Fibroblast of lung (primary cell): Measurements from ENCODE around the gene POU3F1. TPM values are rescaled to one million over a fixed set of nuclear protein-coding genes. Genes with fewer than 3 reads are reported as not detected.

ENCODE experiments used
- DNase-seq, 2 donors: peaks; one replicate each; pipeline versions ENCODE4 v3.0.0 to v3.0.0-alpha.2; 2010; ENCODE audit warnings: low read depth in 2 of 2
- H2AFZ ChIP-seq: 2 replicates; pipeline ENCODE4 v1.5.1; 2012; ENCODE audit warnings: low read length, control low read depth, inconsistent platforms
- H3K27ac ChIP-seq: 2 replicates; pipeline ENCODE4 v1.5.1; 2011; ENCODE audit warnings: low read length, control low read depth; ENCODE audit not compliant: insufficient read depth
- H3K27me3 ChIP-seq: 2 replicates; pipeline ENCODE4 v1.5.1; 2011; ENCODE audit warnings: mild to moderate bottlenecking, low read length; ENCODE audit not compliant: control insufficient read depth, insufficient read depth
- H3K36me3 ChIP-seq: 2 replicates; pipeline ENCODE4 v1.5.1; 2011; ENCODE audit warnings: low read length; ENCODE audit not compliant: control insufficient read depth, insufficient read depth
- H3K4me1 ChIP-seq: 2 replicates; pipeline ENCODE4 v1.5.1; 2011; ENCODE audit warnings: low read length; ENCODE audit not compliant: control insufficient read depth, insufficient read depth; ENCODE audit errors: extremely low read depth
- H3K4me2 ChIP-seq: 2 replicates; pipeline ENCODE4 v1.5.1; 2011; ENCODE audit warnings: low read length, control low read depth; ENCODE audit not compliant: insufficient read depth; ENCODE audit errors: extremely low read depth
- H3K4me3 ChIP-seq, 4 experiments: fragments of 200-600 bp in 1 of 4; sonication (generic) in 1 of 4; replicated peaks in 1 of 4; 2 replicates each; pipeline ENCODE4 v1.5.1; 2011 to 2016; ENCODE audit warnings: low read length in 4 of 4, low read depth in 3 of 4, mild to moderate bottlenecking in 3 of 4, control low read depth in 2 of 4, inconsistent platforms in 1 of 4, mixed read lengths in 1 of 4; ENCODE audit not compliant: insufficient read depth in 1 of 4; ENCODE audit errors: control extremely low read depth in 1 of 4
- H3K79me2 ChIP-seq: 2 replicates; pipeline ENCODE4 v1.5.1; 2012; ENCODE audit warnings: mild to moderate bottlenecking, low read length, inconsistent platforms; ENCODE audit not compliant: control insufficient read depth, insufficient read depth
- H3K9ac ChIP-seq: 2 replicates; pipeline ENCODE4 v1.5.1; 2011; ENCODE audit warnings: mild to moderate bottlenecking, low read length, control low read depth; ENCODE audit not compliant: insufficient read depth
- H3K9me3 ChIP-seq: 2 replicates; pipeline ENCODE4 v1.5.1; 2012; ENCODE audit warnings: low read depth, low read length; ENCODE audit not compliant: control insufficient read depth, insufficient read depth
- H4K20me1 ChIP-seq: 2 replicates; pipeline ENCODE4 v1.5.1; 2011; ENCODE audit warnings: low read length; ENCODE audit not compliant: control insufficient read depth, insufficient read depth; ENCODE audit errors: extremely low read depth
- CTCF ChIP-seq, 2 donors: IDR thresholded peaks in 1 of 2; conservative IDR thresholded peaks in 1 of 2; 1 replicate in 1 of 2; 2 replicates in 1 of 2; pipeline ENCODE4 v1.5.1; 2011 to 2012; ENCODE audit warnings: low read length in 2 of 2, control low read depth in 1 of 2, inconsistent platforms in 1 of 2, low read depth in 1 of 2, mild to moderate bottlenecking in 1 of 2
- EZH2 ChIP-seq: IDR thresholded peaks from 2 replicates; pipeline ENCODE4 v1.5.1; 2012; ENCODE audit warnings: low read length, control low read depth, mild to moderate bottlenecking; ENCODE audit errors: missing control alignments
- polyA plus RNA-seq, 2 donors: library from polyadenylated mRNA; depleted of rRNA in 1 of 2; stranded (reverse) in 1 of 2; unstranded in 1 of 2; fragments of >200 nt; gene quantifications; 2 replicates each; pipeline ENCODE4 v1.2.1, GENCODE V29; 2011 to 2012; ENCODE audit warnings: missing spikeins in 1 of 2
- total RNA-seq: library from RNA; depleted of rRNA; stranded (reverse); fragments of >200 nt; gene quantifications from 2 replicates; pipeline ENCODE4 v1.2.1, GENCODE V29; 2014

POU3F1 gene
- total and polyA plus RNA-seq, 2 donors (not counting 1 experiment from before 2014, with no cell fraction given): under 0.01 TPM; not detected in 1

- Histone ChIP-seq H4K20me1 (no peaks in the 10 kb centered on the region), H3K9ac (peak overlapping the region; percentile 49), H3K27ac (peak overlapping the region; percentile 84), H3K4me3 (peak overlapping the region in 2 of 4 experiments; percentile 10 to 41), H3K4me2 (peak overlapping the region; percentile 15), H3K4me1 (peaks cover 48% of the 10 kb centered on the region), H3K79me2 (peaks cover 55% of the 10 kb centered on the region), H3K27me3 (no peaks in the 10 kb centered on the region), H3K36me3 (peaks cover 23% of the 10 kb centered on the region), H3K9me3 (no peaks in the 10 kb centered on the region), H2AFZ (no peak overlapping the region)
- TF ChIP-seq CTCF (conservative IDR thresholded peaks at IDR 0.05 in 1 of 2, IDR thresholded peaks at IDR 0.05 in 1 of 2; ENCODE audit: low read depth in 1 of 2, low read length in 2 of 2) (no peak), EZH2 (no peak)
- DNase-seq: peak; percentile 89 to 92
Observed at GRCh38 chr1:38000529-38001455, 45.8 kb downstream of the POU3F1 start.

DNA sequence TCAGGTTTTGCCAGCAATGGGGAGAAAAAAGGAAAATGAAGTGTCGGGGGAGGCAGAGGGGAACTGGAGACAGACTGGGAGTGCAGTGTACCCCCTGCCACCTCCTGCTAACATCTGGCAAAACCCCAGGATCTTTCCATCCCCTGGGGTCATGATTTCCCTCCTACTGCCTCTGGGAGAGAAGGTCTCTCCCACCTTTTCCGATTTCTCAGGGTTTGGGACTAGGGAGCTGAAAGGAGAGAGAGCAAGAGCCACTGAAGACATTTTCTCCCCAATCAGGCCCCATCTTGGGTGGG, 46.4 kb downstream of the POU3F1 start:
- peaks cover 23% of the 10 kb centered on the region for H3K36me3 ChIP-seq
- peak overlapping the region; percentile 15 for H3K4me2 ChIP-seq
- H3K27ac ChIP-seq: peak overlapping the region; percentile 84
- DNase-seq: no peak
- no peaks in the 10 kb centered on the region for H4K20me1 ChIP-seq
- H2AFZ ChIP-seq: no peak overlapping the region
- H3K4me3 ChIP-seq: peak overlapping the region in 2 of 4 experiments; percentile 26 to 41
- no peaks in the 10 kb centered on the region for H3K27me3 ChIP-seq
- H3K4me1 ChIP-seq: peaks cover 54% of the 10 kb centered on the region
- TF ChIP-seq CTCF (conservative IDR thresholded peaks at IDR 0.05 in 1 of 2, IDR thresholded peaks at IDR 0.05 in 1 of 2; ENCODE audit: low read depth in 1 of 2, low read length in 2 of 2) (no peak), EZH2 (no peak)
- peak overlapping the region; percentile 49 for H3K9ac ChIP-seq
- no peaks in the 10 kb centered on the region for H3K9me3 ChIP-seq
- peaks cover 55% of the 10 kb centered on the region for H3K79me2 ChIP-seq

DNA sequence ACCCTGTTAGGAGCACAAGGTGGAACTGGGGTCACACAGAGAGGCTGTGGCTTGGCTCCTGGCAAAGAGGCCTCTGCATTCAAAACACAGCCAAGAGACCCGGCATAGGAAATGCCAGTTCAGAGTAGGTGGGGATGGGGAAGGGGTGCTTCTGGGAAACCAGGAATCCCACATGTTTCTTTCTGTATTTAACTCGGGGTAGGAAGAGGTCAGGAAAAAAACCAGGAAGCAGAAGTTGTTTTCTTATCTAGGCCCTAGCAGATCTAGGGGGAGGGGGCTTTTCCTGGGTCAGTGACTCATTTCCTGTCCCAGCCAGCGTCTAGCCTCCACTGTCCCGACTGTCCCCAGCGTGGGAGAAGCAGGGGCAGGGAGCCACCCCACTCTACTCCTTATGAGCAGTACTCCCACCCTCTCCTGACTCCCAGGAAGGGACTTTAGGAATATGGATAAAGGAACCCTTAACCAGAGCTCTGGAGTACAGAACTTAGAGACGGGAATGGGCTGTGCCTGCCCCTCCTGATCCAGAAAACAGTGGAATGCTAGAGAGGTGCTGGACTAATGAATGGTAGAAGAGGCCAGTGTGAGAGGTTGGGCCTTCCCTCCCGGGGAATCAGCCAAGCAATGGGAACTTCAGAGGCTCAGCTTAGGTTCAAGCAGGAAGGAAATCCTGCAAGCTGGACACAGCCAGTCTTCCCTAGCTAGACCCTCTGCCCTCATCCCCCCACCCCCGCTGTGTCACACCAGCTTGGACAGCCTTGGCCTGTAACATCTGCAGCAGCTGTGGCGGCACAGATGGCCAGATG, 47.0 kb downstream of the POU3F1 start:
- no peak overlapping the region for H2AFZ ChIP-seq
- peaks cover 23% of the 10 kb centered on the region for H3K36me3 ChIP-seq
- no peaks in the 10 kb centered on the region for H3K9me3 ChIP-seq
- DNase-seq: peak; percentile 75 to 78
- H3K9ac ChIP-seq: peak overlapping the region; percentile 49
- TF ChIP-seq EZH2: no peak
- TF ChIP-seq CTCF (conservative IDR thresholded peaks at IDR 0.05 in 1 of 2, IDR thresholded peaks at IDR 0.05 in 1 of 2; ENCODE audit: low read depth in 1 of 2, low read length in 2 of 2): no peak
- H3K4me1 ChIP-seq: peaks cover 58% of the 10 kb centered on the region
- peak overlapping the region in 1 of 4 experiments; percentile 41 for H3K4me3 ChIP-seq
- peak overlapping the region; percentile 84 for H3K27ac ChIP-seq
- no peaks in the 10 kb centered on the region for H3K27me3 ChIP-seq
- peak overlapping the region; percentile 15 for H3K4me2 ChIP-seq
- peaks cover 52% of the 10 kb centered on the region for H3K79me2 ChIP-seq
- H4K20me1 ChIP-seq: no peaks in the 10 kb centered on the region
